Superior temporal gyrus (tissue), 1 donor: ENCODE measurements around the gene HIVEP3.
"Not testable (repeated sequence)": the region's sequence is repeated elsewhere in the genome, so short reads cannot be mapped to it uniquely, and the experiment has no call there.

ENCODE experiments used
- DNase-seq: peaks from one replicate; pipeline ENCODE4 v3.0.0-alpha.2; 2016; ENCODE audit errors: extremely low spot score

HIVEP3 gene

GRCh38 chr1:41918450-41919043 lies at the start of gene HIVEP3:
HIVEP3 (minus strand) TSS chr1:41918922.
- DNase-seq, result peak; percentile 75

DNA sequence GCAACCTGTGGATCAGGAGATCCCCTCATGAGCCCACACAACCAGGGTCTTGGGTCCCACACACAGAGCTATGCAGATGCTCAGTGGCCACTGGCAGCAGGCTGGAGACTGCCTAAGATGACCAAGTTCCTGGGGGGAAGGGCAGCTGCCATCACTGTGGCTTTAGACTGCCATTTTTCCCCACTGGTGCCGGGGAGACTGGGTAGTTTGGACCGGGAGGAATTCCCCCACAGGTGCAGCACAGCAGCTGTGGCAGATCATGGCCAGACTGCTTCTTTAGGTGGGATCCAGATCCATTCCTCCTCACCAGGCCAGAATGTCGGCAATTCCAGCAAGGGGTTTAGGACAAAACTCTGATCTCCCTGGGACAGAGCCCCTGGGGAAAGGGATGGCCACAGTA lies 45.7 kb upstream of the HIVEP3 start:
- DNase-seq, result no peak

DNA sequence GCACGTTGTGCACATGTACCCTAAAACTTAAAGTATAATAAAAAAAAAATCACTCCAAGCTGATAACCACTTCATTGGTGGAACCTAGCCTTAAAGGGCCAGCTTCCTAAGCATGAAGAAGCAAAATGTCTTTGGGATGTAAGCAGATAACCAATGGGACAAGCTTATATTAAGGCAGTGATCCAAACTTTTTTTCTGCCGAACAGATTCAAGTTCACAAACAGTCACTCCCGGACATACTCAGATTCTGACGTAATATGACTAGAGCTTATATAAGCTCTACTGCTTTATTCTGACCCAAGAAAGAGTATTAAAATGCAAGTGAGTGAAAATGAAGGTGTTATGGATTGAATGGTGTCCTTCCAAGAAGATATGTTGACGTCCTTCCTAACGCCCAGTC lies 44.9 kb upstream of the HIVEP3 start:
- DNase-seq, result no peak

GRCh38 chr1:41958015-41958673 lies 39.4 kb upstream of the HIVEP3 start:
- no peak for DNase-seq

- no peak for DNase-seq
Observed at GRCh38 chr1:41957568-41957967, 38.8 kb upstream of the HIVEP3 start.

- DNase-seq, result no peak
Observed at GRCh38 chr1:41955461-41956159, 36.9 kb upstream of the HIVEP3 start.

DNA sequence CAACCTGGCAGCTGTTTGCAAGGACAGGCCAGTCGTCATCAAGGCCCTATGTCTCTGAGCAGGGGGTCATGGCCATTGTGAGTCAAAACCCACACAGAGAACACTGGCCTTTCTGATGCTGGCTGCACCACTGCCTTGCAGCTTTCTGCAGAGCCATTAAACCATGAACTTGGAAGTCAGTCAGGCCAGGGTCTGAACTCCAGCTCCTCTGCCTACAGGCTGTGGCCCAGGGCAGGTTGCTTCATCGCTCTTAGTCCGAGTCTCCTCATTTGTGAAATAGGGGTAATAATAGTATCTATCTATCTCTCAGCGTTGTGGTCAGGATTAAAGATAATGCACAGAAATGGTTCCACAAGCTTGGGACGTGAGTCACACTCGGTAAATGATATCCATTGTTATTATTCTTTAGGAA lies 35.8 kb upstream of the HIVEP3 start:
- DNase-seq, result no peak

GRCh38 chr1:41953291-41953690 lies 34.6 kb upstream of the HIVEP3 start:
- DNase-seq, result no peak

- DNase-seq, result no peak
Observed at GRCh38 chr1:41952208-41952607, 33.5 kb upstream of the HIVEP3 start.

GRCh38 chr1:41951492-41951891 lies 32.8 kb upstream of the HIVEP3 start:
- not testable (repeated sequence) for DNase-seq

DNA sequence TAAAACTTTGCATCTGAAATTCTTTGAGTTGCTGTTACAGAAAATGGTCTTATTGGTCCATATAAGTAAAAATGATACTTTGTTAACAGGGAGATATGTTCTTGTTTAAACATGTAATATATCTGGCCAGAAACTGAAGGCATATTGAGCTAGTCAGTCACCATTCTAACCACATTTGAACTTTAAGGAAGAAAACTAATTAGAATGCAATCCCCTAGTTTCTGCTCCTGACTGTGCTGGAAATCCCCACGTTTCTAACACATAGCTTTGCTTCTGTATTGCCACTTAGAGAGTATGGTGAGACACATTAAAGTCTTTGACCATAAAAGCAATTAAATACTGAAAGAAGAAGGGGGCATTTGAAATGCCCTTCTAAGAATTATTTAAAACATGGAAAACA lies 32.1 kb upstream of the HIVEP3 start:
- DNase-seq, result no peak

DNA sequence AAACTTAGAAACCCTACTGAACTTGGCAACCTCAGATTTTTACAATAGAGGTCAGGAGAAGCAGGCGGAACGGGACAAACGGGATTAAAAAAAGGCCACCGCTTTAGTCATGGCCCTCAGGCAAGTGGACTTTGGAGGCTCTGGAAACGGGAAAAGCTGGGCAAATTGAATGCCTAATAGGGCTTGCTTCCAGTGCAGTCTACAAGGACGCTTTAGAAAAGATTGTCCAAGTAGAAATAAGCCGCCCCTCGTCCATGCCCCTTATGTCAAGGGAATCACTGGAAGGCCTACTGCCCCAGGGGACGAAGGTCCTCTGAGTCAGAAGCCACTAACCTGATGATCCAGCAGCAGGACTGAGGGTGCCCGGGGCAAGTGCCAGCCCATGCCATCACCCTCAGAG lies 27.2 kb upstream of the HIVEP3 start:
- not testable (repeated sequence) for DNase-seq

DNA sequence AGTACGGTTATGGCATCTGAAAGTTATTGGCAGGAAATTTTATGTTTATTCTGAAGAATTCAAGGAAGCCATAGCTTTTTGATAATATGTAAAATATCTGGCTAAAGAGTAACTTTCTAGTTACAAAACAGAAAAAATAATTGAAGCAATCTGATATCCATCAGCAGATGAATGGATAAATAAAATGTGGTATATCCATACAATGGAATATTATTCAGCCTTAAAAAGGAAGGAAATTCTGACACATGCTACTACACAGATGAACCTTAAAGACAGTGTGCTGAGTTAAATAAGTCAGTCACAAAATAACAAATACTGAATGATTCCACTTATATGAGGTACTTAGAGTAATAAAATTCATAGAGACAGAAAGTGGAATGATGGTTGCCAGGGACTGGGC lies 25.0 kb upstream of the HIVEP3 start:
- no peak for DNase-seq

DNA sequence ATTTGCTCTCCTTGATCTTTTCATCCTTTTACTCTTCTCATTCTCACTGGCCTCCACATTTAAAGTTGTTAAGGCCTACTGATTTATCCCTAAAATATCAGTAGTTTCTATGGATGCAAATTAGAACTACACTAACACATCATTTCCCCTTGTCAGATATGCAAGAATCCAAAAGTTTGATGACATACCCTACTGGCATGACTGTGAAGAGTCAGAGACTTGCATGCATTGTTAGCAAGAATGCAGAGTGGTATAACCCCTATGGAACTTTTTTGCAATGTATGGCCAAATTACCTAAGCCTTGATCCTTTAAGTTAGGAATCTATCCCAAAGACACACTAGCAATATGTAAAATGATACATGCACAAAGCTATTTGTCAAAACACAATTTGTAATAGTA lies 23.6 kb upstream of the HIVEP3 start:
- DNase-seq, result no peak

- DNase-seq, result no peak
Observed at GRCh38 chr1:41941381-41941780, 22.7 kb upstream of the HIVEP3 start.

DNA sequence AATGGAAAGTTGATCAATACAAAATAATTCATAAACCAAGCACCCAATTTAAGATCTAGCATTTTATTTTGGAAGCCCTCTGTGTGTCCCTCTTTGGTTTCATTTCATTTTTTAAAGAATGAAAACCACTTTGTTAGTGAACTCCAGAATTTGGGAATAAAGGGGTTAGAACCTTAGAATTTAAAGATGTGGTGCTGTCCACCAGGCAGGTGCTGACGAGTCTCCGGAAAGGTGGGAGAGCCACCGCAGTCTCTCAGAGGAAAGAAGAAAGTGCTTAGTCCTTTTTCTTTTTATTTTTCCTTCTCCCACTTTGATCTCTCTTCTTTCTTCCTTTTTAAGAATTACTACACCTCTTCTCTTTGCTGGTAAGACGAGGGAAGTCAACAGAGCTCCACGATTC lies 20.5 kb upstream of the HIVEP3 start:
- no peak for DNase-seq

GRCh38 chr1:41936107-41936506 lies 17.4 kb upstream of the HIVEP3 start:
- DNase-seq, result no peak

DNA sequence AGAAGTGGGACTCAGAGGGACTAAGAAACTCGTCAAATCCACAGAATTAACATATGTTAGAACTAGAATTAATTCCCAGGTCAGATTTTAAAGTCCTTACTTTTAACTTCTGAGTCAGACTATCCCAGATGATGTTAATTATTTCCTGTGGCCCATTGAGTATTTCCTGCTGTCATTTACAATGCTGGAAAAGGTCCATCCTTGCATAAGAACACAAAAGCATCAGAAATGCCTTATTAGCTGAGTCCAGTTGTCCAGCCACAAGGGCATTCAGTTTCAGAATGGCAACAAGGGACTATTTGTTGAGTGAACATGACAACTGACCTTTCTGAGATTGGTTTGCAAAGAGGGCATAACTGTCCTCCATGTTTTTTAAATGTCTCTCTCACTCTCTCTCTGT lies 16.5 kb upstream of the HIVEP3 start:
- DNase-seq, result peak; percentile 52

DNA sequence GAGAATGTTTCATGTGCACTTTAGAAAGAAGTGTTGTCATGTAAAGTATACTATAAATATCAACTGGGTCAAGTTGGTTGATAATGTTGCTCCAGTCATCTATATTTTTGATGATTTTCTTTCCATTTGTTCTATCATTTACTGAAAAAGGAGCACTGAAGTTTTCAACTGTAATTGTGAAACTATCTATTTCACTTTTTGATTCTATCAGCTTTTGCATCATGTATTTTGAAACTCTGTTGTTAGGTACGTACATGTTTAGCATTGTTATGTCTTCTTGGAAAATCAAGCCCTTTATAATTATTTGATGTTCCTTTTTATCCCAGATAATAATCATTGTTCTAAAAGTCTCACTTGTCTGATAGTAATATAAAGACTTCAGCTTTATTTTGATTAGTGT lies 14.4 kb upstream of the HIVEP3 start:
- DNase-seq, result no peak

DNA sequence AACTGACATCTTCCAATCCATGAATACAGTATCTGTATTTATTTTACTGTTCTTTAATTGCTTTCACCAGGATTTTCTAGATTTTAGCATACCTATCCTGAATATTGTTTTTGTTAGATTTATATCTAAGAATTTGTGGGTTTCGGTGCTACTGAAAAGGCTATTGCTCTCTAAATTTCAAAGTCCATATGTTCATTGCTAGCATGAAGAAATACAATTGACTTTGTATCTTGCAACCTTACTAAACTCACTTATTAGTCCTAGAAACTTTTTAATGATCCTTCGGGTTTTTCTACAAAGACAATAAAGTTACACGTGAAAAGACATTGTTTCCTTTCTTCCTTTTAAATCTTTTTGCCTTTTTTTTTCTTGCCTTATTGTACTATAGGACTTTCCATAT lies 12.9 kb upstream of the HIVEP3 start:
- DNase-seq, result no peak

DNA sequence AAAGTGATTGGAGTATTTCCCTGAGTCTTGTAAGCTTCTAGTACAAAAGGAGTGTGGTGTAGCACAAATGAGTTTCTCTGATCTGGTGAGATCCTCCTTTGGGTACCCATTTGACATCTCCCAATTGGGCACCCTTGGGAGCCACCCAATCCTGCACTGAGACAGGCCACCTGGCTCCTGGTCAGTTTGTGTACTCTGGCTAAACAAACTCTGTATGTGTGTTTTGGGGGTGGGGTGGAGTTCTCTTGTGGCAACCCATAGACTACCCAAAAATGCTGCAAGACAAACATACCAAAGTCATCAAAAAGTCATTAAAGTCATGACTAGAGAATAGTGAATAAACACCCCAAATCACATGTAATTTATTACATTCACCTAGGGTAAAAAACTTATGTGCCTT lies 8.4 kb upstream of the HIVEP3 start:
- no peak for DNase-seq

GRCh38 chr1:41925712-41926111 lies 7.0 kb upstream of the HIVEP3 start:
- no peak for DNase-seq

GRCh38 chr1:41924911-41925310 lies 6.2 kb upstream of the HIVEP3 start:
- no peak for DNase-seq
